NB4 (cell line): ENCODE data around the gene NCAPG2.

ENCODE experiments used
- CTCF ChIP-seq: IDR thresholded peaks from one replicate; pipeline ENCODE4 v1.5.1; 2012; ENCODE audit warnings: low read depth, low read length
- POLR2A ChIP-seq: IDR thresholded peaks from 2 replicates; pipeline ENCODE4 v1.6.1; 2011; ENCODE audit warnings: mild to moderate bottlenecking; ENCODE audit not compliant: insufficient read length; ENCODE audit errors: extremely low read depth

- TF ChIP-seq CTCF (peak; percentile 7), POLR2A (no peak)
Measured at GRCh38 chr7:158706273-158706704, 1.7 kb upstream of the NCAPG2 start.
